WTC11 (cell line): ENCODE measurements around the gene DSE. TPM values are rescaled to one million over a fixed set of nuclear protein-coding genes. Genes with fewer than 3 reads are reported as not detected.

ENCODE experiments used
- ATAC-seq: fragments of 200-7000 bp; cut with Tn5 transposase; 2 replicates; pipeline ENCODE4 v1.10.0; 2021; ENCODE audit warnings: mild to moderate bottlenecking, moderate library complexity
- CTCF ChIA-PET: fragments of 300-600 bp; sonication (Branson Sonifier 250); formaldehyde crosslinking; loops from one replicate; lab custom pipeline; 2021; ENCODE audit warnings: antibody characterized with exemption; lab: Charles Lee
- POLR2A ChIA-PET: fragments of 350-600 bp; sonication (Branson Sonifier 250); formaldehyde crosslinking; loops from one replicate; lab custom pipeline; 2021; ENCODE audit warnings: antibody characterized with exemption; lab: Charles Lee
- DNase-seq: peaks from one replicate; pipeline ENCODE4 v3.0.0; 2021; ENCODE audit warnings: low spot score
- H3K27ac Mint-ChIP-seq: 2 replicates; pipeline ENCODE4 v1.8.0; 2021; ENCODE audit warnings: mixed read lengths
- H3K27me3 Mint-ChIP-seq: 2 replicates; pipeline ENCODE4 v1.8.0; 2021; ENCODE audit warnings: low read depth, mild to moderate bottlenecking, moderate library complexity, mixed read lengths
- H3K36me3 Mint-ChIP-seq: 2 replicates; pipeline ENCODE4 v1.8.0; 2021; ENCODE audit warnings: mixed read lengths
- H3K4me1 Mint-ChIP-seq: 2 replicates; pipeline ENCODE4 v1.8.0; 2022; ENCODE audit warnings: mixed read lengths
- H3K4me3 Mint-ChIP-seq: 2 replicates; pipeline ENCODE4 v1.8.0; 2021; ENCODE audit warnings: mild to moderate bottlenecking, moderate library complexity, mixed read lengths
- H3K9me3 Mint-ChIP-seq: 2 replicates; pipeline ENCODE4 v1.8.0; 2021; ENCODE audit warnings: mixed read lengths
- CREB1 ChIP-seq: sonication (generic); formaldehyde crosslinking; IDR thresholded peaks from 2 replicates; pipeline ENCODE4 v1.8.0; 2023; ENCODE audit warnings: mild to moderate bottlenecking, missing genetic modification reagents
- ETV6 ChIP-seq: sonication (generic); formaldehyde crosslinking; IDR thresholded peaks from 2 replicates; pipeline ENCODE4 v1.8.1; 2022; ENCODE audit warnings: mild to moderate bottlenecking, missing genetic modification reagents
- FOXK1 ChIP-seq: sonication (generic); formaldehyde crosslinking; IDR thresholded peaks from 2 replicates; pipeline ENCODE4 v1.8.0; 2022; ENCODE audit warnings: mild to moderate bottlenecking, moderate library complexity, missing genetic modification reagents
- GABPB1 ChIP-seq: sonication (generic); formaldehyde crosslinking; IDR thresholded peaks from 2 replicates; pipeline ENCODE4 v1.8.1; 2023; ENCODE audit warnings: mild to moderate bottlenecking, missing genetic modification reagents
- NR1H2 ChIP-seq: sonication (generic); formaldehyde crosslinking; IDR thresholded peaks from 2 replicates; pipeline ENCODE4 v1.9.0; 2021; ENCODE audit warnings: mild to moderate bottlenecking, moderate library complexity, missing genetic modification reagents
- NR3C1 ChIP-seq: sonication (generic); formaldehyde crosslinking; conservative IDR thresholded peaks from 2 replicates; pipeline ENCODE4 v1.8.1; 2023; ENCODE audit warnings: low read depth, mild to moderate bottlenecking, missing genetic modification reagents
- PRRX2 ChIP-seq: fragments of 250-450 bp; sonication (Bioruptor Pico); IDR thresholded peaks from 2 replicates; pipeline ENCODE4 v1.8.0; 2021; ENCODE audit warnings: mild to moderate bottlenecking
- SOX15 ChIP-seq: fragments of 250-450 bp; sonication (Bioruptor Pico); IDR thresholded peaks from 2 replicates; pipeline ENCODE4 v1.9.0; 2021; ENCODE audit warnings: mild to moderate bottlenecking
- TCF7 ChIP-seq: sonication (generic); formaldehyde crosslinking; IDR thresholded peaks from 2 replicates; pipeline ENCODE4 v1.8.0; 2022; ENCODE audit warnings: mild to moderate bottlenecking, low read depth, missing genetic modification reagents, moderate library complexity
- ZNF219 ChIP-seq: sonication (generic); formaldehyde crosslinking; IDR thresholded peaks from 2 replicates; pipeline ENCODE4 v1.8.0; 2023; ENCODE audit warnings: missing genetic modification reagents, mild to moderate bottlenecking, borderline replicate concordance
- ZNF232 ChIP-seq: sonication (generic); formaldehyde crosslinking; IDR thresholded peaks from 2 replicates; pipeline ENCODE4 v1.8.0; 2022; ENCODE audit warnings: mild to moderate bottlenecking, missing genetic modification reagents
- ZNF317 ChIP-seq: sonication (generic); formaldehyde crosslinking; IDR thresholded peaks from 2 replicates; pipeline ENCODE4 v1.8.1; 2023; ENCODE audit warnings: low read depth, mild to moderate bottlenecking, moderate library complexity, missing genetic modification reagents, borderline replicate concordance
- ZNF416 ChIP-seq: fragments of 250-450 bp; sonication (Bioruptor Pico); IDR thresholded peaks from 2 replicates; pipeline ENCODE4 v1.9.0; 2021; ENCODE audit warnings: mild to moderate bottlenecking, inconsistent platforms
- total RNA-seq: library from RNA; stranded (reverse); gene quantifications from 3 replicates; pipeline ENCODE4 v1.2.3, GENCODE V29; 2021
- TF ChIP-seq, protein P1 (sequence below): sonication (generic); formaldehyde crosslinking; IDR thresholded peaks from 2 replicates; pipeline ENCODE4 v1.8.0; 2022; ENCODE audit warnings: missing genetic modification reagents
- TF ChIP-seq, protein P2 (sequence below): sonication (generic); formaldehyde crosslinking; IDR thresholded peaks from 2 replicates; pipeline ENCODE4 v1.8.1; 2023; ENCODE audit warnings: mild to moderate bottlenecking, missing genetic modification reagents
- TF ChIP-seq, protein P3 (sequence below): sonication (generic); formaldehyde crosslinking; IDR thresholded peaks from 2 replicates; pipeline ENCODE4 v1.8.1; 2022; ENCODE audit warnings: low read depth, mild to moderate bottlenecking, moderate library complexity, missing genetic modification reagents, borderline replicate concordance
- TF ChIP-seq, protein P4 (sequence below): fragments of 250-450 bp; sonication (Bioruptor Pico); IDR thresholded peaks from 2 replicates; pipeline ENCODE4 v1.9.0; 2021; ENCODE audit warnings: mild to moderate bottlenecking
- TF ChIP-seq, protein P5 (sequence below): sonication (generic); formaldehyde crosslinking; IDR thresholded peaks from 2 replicates; pipeline ENCODE4 v1.8.0; 2023; ENCODE audit warnings: missing genetic modification reagents, mild to moderate bottlenecking, borderline replicate concordance
- TF ChIP-seq, protein P6 (sequence below): sonication (generic); formaldehyde crosslinking; IDR thresholded peaks from 2 replicates; pipeline ENCODE4 v1.8.1; 2023; ENCODE audit warnings: mild to moderate bottlenecking, missing genetic modification reagents
- TF ChIP-seq, protein P7 (sequence below): sonication (generic); formaldehyde crosslinking; IDR thresholded peaks from 2 replicates; pipeline ENCODE4 v1.8.0; 2022; ENCODE audit warnings: mild to moderate bottlenecking, missing genetic modification reagents

The DSE gene
- total RNA-seq, 1 experiment from 2014 or later, result 78.3 TPM

DNA sequence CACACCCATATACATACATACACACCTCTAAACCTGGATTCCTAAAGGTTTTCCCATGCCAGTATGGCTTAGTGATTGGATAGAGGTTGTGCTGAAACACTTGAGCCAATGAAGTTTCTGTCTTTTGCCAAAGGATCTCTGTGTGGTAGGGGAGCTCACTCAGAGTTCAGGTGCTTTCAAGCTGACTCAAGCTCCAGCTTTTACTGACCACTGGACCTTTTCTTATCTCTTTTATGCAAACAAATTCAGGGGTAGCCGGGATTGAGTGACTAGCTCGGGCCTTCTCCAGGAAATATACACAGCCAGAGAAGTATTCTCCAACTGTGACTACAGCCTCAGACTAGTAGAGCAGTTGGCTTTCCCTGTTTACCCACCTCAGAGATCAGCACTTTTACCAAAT, 21.5 kb upstream of the DSE start:
- H3K27ac Mint-ChIP-seq, result no peak overlapping the region
- H3K9me3 Mint-ChIP-seq, result peaks cover 19% of the 10 kb centered on the region
- peaks cover 7% of the 10 kb centered on the region for H3K4me1 Mint-ChIP-seq
- TF ChIP-seq, protein P1, sequence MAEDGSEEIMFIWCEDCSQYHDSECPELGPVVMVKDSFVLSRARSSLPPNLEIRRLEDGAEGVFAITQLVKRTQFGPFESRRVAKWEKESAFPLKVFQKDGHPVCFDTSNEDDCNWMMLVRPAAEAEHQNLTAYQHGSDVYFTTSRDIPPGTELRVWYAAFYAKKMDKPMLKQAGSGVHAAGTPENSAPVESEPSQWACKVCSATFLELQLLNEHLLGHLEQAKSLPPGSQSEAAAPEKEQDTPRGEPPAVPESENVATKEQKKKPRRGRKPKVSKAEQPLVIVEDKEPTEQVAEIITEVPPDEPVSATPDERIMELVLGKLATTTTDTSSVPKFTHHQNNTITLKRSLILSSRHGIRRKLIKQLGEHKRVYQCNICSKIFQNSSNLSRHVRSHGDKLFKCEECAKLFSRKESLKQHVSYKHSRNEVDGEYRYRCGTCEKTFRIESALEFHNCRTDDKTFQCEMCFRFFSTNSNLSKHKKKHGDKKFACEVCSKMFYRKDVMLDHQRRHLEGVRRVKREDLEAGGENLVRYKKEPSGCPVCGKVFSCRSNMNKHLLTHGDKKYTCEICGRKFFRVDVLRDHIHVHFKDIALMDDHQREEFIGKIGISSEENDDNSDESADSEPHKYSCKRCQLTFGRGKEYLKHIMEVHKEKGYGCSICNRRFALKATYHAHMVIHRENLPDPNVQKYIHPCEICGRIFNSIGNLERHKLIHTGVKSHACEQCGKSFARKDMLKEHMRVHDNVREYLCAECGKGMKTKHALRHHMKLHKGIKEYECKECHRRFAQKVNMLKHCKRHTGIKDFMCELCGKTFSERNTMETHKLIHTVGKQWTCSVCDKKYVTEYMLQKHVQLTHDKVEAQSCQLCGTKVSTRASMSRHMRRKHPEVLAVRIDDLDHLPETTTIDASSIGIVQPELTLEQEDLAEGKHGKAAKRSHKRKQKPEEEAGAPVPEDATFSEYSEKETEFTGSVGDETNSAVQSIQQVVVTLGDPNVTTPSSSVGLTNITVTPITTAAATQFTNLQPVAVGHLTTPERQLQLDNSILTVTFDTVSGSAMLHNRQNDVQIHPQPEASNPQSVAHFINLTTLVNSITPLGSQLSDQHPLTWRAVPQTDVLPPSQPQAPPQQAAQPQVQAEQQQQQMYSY (CRISPR knock-in tag), result no peak
- TF ChIP-seq, protein P2, sequence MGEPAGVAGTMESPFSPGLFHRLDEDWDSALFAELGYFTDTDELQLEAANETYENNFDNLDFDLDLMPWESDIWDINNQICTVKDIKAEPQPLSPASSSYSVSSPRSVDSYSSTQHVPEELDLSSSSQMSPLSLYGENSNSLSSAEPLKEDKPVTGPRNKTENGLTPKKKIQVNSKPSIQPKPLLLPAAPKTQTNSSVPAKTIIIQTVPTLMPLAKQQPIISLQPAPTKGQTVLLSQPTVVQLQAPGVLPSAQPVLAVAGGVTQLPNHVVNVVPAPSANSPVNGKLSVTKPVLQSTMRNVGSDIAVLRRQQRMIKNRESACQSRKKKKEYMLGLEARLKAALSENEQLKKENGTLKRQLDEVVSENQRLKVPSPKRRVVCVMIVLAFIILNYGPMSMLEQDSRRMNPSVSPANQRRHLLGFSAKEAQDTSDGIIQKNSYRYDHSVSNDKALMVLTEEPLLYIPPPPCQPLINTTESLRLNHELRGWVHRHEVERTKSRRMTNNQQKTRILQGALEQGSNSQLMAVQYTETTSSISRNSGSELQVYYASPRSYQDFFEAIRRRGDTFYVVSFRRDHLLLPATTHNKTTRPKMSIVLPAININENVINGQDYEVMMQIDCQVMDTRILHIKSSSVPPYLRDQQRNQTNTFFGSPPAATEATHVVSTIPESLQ (CRISPR knock-in tag), result no peak
- TF ChIP-seq ZNF219 (CRISPR knock-in tag) (no peak), CREB1 (no peak), ETV6 (CRISPR knock-in tag) (no peak), TCF7 (no peak), NR3C1 (CRISPR knock-in tag) (no peak), ZNF416 (no peak), ZNF317 (CRISPR knock-in tag) (no peak), ZNF232 (CRISPR knock-in tag) (no peak), NR1H2 (CRISPR knock-in tag) (no peak)
- TF ChIP-seq, protein P3, sequence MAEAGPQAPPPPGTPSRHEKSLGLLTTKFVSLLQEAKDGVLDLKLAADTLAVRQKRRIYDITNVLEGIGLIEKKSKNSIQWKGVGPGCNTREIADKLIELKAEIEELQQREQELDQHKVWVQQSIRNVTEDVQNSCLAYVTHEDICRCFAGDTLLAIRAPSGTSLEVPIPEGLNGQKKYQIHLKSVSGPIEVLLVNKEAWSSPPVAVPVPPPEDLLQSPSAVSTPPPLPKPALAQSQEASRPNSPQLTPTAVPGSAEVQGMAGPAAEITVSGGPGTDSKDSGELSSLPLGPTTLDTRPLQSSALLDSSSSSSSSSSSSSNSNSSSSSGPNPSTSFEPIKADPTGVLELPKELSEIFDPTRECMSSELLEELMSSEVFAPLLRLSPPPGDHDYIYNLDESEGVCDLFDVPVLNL (CRISPR knock-in tag), result no peak
- TF ChIP-seq, protein P4, sequence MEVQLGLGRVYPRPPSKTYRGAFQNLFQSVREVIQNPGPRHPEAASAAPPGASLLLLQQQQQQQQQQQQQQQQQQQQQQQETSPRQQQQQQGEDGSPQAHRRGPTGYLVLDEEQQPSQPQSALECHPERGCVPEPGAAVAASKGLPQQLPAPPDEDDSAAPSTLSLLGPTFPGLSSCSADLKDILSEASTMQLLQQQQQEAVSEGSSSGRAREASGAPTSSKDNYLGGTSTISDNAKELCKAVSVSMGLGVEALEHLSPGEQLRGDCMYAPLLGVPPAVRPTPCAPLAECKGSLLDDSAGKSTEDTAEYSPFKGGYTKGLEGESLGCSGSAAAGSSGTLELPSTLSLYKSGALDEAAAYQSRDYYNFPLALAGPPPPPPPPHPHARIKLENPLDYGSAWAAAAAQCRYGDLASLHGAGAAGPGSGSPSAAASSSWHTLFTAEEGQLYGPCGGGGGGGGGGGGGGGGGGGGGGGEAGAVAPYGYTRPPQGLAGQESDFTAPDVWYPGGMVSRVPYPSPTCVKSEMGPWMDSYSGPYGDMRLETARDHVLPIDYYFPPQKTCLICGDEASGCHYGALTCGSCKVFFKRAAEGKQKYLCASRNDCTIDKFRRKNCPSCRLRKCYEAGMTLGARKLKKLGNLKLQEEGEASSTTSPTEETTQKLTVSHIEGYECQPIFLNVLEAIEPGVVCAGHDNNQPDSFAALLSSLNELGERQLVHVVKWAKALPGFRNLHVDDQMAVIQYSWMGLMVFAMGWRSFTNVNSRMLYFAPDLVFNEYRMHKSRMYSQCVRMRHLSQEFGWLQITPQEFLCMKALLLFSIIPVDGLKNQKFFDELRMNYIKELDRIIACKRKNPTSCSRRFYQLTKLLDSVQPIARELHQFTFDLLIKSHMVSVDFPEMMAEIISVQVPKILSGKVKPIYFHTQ (CRISPR knock-in tag), result no peak
- TF ChIP-seq, all 79 proteins: peak for 0
- H3K27me3 Mint-ChIP-seq, result peaks cover 5% of the 10 kb centered on the region; the same call in 1 of the 2 replicates
- CTCF ChIA-PET, result interaction anchor here (1.0 kb wide), 1 partner anchor 62 kb away, joined by 3 read pairs; no protein-coding TSS in a partner anchor
- H3K36me3 Mint-ChIP-seq, result peaks cover 4% of the 10 kb centered on the region
- POLR2A ChIA-PET, result no interaction called here
- no peak overlapping the region for H3K4me3 Mint-ChIP-seq
- ATAC-seq (no peak), DNase-seq (no peak)

DNA sequence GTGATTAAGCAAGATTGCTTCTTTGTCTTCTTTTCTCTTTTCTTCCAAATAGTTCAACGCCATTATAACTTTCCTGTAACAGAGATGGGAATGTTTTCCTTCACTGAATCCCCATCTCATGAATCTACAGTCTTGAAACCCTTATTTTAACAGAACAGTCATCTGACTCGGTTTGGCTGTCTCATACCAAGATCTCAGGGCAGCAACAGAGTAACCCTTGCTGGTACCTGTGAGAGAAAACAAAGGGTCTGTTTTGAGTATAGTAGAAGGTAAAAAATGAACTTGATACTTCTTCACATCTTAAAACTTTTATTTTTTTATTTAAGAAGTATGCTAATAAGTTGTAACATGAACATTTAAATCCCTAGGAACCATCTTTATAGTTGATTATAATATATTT, 19.6 kb upstream of the DSE start:
- CTCF ChIA-PET, result no interaction called here
- ATAC-seq (no peak), DNase-seq (no peak)
- Mint-ChIP-seq H3K36me3 (no peaks in the 10 kb centered on the region), H3K4me1 (peaks cover 11% of the 10 kb centered on the region), H3K27me3 (no peaks in the 10 kb centered on the region; the same call in 1 of the 2 replicates), H3K9me3 (peaks cover 10% of the 10 kb centered on the region; the same call in 1 of the 2 replicates), H3K4me3 (no peak overlapping the region), H3K27ac (no peak overlapping the region)
- POLR2A ChIA-PET, result no interaction called here
- TF ChIP-seq ZNF317 (CRISPR knock-in tag), result no peak
- TF ChIP-seq FOXK1, result no peak
- TF ChIP-seq NR1H2 (CRISPR knock-in tag), result no peak
- TF ChIP-seq, protein P5, sequence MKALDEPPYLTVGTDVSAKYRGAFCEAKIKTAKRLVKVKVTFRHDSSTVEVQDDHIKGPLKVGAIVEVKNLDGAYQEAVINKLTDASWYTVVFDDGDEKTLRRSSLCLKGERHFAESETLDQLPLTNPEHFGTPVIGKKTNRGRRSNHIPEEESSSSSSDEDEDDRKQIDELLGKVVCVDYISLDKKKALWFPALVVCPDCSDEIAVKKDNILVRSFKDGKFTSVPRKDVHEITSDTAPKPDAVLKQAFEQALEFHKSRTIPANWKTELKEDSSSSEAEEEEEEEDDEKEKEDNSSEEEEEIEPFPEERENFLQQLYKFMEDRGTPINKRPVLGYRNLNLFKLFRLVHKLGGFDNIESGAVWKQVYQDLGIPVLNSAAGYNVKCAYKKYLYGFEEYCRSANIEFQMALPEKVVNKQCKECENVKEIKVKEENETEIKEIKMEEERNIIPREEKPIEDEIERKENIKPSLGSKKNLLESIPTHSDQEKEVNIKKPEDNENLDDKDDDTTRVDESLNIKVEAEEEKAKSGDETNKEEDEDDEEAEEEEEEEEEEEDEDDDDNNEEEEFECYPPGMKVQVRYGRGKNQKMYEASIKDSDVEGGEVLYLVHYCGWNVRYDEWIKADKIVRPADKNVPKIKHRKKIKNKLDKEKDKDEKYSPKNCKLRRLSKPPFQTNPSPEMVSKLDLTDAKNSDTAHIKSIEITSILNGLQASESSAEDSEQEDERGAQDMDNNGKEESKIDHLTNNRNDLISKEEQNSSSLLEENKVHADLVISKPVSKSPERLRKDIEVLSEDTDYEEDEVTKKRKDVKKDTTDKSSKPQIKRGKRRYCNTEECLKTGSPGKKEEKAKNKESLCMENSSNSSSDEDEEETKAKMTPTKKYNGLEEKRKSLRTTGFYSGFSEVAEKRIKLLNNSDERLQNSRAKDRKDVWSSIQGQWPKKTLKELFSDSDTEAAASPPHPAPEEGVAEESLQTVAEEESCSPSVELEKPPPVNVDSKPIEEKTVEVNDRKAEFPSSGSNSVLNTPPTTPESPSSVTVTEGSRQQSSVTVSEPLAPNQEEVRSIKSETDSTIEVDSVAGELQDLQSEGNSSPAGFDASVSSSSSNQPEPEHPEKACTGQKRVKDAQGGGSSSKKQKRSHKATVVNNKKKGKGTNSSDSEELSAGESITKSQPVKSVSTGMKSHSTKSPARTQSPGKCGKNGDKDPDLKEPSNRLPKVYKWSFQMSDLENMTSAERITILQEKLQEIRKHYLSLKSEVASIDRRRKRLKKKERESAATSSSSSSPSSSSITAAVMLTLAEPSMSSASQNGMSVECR, result no peak
- TF ChIP-seq, protein P6, sequence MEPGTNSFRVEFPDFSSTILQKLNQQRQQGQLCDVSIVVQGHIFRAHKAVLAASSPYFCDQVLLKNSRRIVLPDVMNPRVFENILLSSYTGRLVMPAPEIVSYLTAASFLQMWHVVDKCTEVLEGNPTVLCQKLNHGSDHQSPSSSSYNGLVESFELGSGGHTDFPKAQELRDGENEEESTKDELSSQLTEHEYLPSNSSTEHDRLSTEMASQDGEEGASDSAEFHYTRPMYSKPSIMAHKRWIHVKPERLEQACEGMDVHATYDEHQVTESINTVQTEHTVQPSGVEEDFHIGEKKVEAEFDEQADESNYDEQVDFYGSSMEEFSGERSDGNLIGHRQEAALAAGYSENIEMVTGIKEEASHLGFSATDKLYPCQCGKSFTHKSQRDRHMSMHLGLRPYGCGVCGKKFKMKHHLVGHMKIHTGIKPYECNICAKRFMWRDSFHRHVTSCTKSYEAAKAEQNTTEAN, result no peak
- TF ChIP-seq PRRX2, result no peak
- TF ChIP-seq GABPB1 (CRISPR knock-in tag), result no peak
- no peak for TF ChIP-seq SOX15 (CRISPR knock-in tag)
- TF ChIP-seq, protein P7, sequence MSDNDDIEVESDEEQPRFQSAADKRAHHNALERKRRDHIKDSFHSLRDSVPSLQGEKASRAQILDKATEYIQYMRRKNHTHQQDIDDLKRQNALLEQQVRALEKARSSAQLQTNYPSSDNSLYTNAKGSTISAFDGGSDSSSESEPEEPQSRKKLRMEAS (CRISPR knock-in tag), result no peak
